ENCODE data around the gene PTPRJ.
"Not testable (repeated sequence)": the region's sequence is repeated elsewhere in the genome, so short reads cannot be mapped to it uniquely, and the experiment has no call there.

PTPRJ gene

GRCh38 chr11:47980088-47980906, at the start of gene PTPRJ:
Gene PTPRJ (plus strand): TSS chr11:47980559. CDS start chr11:47980913, 354 bp downstream.
- DNase-seq: peak; percentile 47

DNA sequence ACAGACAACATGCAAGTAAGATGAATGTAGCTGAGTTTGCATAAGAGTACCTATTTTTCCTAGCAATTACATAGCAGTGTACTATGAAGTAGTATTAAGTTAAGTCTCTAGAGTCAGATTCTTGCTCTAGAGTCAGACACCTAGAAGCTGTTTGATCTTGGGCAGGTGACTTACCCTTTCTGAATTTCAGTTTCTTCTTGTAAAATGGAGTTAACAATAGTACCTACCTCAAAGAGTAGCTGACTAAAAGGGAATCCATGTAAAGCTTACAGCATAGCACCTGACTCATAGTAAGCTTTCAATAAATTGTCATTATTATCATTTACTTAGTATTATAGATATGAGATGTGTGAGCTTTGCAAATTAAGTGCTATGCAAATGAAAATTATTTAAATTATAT, 47.8 kb upstream of the PTPRJ start:
- no peak for DNase-seq

GRCh38 chr11:47933797-47934196, 46.6 kb upstream of the PTPRJ start:
- DNase-seq: not testable (repeated sequence)

DNA sequence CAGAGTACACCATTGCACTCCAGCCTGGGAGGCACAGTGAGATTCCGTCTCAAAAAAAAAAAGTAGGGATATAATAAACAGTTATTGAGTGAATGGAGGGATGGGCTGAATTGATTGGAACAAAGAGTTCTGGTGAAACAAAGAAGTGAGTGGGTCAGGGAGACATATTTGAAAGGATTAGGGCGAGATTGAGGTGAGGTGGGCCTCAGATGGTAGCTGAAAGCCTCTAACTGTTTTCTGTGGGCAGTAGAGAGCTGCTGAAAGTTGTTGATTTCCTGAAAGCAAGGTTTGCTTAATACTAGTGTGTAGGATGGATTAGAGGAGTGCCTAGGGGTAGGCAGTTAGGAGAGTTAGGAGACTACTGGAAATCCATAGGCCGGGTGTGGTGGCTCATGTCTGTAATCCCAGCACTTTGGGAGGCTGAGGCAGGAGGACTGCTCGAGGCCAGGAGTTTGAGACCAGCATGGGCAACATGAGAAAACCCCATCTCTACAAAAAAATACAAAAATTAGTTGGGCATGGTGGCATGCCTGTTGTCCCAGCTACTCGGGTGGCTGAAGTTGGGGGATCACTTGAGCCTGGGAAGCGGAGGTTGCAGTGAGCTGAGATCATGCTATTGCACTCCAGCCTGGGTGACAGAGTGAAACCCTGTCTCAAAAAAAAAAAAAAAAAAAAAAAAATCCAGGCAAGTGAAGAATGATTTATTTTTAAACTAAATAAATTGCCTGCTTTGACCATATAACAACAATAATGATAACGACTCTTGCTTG, 41.4 kb upstream of the PTPRJ start:
- no peak for DNase-seq

GRCh38 chr11:47940904-47941649, 39.3 kb upstream of the PTPRJ start:
- DNase-seq: no peak

DNA sequence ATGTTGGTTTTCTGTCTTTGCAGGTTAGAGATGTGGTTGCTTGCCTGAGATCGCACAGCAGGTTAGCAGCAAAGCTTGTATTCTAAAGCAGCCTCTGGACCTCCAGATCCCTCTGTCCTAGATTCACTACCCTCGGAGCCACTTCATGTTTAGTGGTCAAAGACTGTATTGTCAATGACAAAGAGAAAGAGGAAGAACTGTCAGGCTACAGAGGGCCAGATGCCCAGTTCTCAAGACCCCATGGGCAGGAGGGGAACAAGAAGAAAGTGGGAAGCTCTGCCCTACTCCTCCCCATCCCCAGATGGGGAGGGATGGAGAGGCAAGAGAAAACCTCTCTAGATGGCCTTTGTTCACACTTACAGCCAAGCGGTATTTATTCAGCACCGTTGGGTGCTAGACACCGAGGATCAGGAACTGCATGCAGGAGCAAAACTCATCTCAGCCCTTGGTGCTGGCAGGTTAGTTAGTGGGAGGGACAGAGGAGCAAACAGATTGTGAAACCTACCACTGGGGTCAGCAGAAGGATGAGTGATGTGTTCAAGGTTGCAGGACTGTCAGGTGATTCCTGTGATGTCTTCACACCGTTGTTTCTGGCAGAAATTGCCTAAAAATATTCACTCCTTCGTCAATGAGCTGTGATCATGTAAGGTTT, 38.3 kb upstream of the PTPRJ start:
- DNase-seq: no peak

DNA sequence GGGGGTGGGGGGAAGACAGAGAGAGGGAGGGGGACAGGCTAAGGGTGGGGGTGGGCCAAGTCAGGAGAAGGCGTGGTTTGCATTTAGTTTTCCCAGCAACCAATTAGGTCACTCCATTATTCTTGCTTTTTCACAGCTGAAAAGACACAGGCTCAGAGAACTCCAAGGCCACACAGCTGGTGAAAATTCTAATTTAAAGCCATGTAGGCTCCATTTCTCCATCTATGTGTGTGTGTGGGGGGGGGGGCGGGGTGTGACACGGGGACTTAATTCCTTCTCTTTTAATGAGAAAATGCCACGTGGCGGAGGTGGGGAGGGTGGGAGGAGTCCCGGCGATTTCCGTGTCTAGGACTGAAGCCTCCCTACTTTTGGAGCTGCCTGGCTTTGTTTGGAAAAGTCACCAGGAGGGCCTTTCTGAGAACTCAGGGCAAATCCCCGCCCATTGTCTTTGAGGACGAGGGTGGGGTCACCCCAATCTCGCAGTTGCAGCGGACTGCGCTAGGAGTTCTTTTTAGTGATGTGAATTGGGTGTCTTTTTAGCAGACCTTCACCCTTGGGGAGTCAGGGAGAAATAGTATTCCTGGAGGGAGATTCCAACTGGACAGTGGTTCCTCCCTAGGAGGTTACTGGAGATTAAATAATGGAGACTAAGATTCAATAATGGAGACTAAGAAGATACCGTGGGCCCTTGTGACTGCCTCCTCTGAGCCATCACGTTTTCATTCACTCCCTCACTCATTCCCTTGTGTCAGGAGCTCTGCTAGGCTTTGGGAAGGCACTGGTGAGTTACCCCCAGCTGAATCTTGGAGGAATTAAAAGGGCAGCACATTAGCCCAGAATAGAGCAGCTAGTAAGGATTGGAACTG, 36.4 kb upstream of the PTPRJ start:
- DNase-seq: no peak

DNA sequence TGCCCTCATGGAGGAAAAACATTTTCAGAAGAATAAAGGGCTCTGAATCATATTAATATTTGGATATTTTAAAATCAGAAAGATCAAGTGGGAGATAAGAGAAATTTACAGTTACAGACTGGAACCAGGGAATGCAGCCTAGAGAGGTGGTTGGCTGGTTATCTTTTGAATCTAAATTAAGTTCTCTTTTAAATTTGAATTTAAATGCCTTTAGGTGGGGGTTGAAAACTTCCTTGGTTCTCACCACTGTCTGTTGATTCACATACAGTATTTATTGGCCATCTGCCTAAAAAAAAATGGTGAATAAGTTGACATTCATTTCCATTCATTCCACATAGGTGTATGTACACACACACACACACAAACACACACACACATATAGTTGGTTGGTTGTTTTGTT, 35.7 kb upstream of the PTPRJ start:
- DNase-seq: no peak

DNA sequence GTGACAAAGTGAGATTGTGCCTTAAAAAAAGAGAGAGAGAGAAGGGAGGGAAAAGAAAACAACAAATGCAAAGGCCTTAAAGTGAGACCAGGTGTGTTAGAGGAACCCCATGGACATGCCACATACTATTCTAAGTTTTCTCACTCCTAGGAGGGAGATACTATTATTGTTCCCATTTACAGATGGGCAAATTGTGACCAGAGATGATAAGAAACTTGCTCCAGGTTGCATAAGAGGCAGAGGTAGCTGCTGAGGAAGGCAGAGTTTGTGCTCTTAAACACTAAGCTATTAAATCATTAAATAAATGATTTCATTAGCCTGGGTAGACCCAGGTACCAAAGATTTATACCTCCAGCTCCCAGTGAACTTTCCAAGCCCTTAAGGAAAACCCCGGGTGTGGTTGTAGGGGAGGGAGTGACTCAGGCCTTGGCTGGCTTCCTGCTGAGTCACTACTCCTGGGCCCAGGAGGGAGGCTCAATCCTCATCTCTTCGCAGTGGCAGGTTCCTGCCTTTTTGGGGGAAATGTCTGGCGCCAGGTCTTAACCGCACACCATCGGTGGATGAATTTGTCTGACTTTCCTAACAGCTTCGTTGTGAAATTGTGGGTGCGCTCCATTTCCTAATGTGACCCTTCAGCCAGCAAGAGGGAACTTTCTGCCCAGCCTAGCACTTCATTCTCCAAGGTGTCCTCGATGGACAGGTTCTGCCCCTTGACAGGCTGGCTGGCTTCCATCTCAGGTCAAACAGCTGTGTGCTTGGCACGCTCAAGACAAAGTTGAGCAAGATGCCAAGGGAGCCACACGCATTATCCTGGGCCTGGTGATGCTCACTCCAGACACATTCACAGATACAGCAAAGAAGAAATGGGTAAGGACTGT, 33.4 kb upstream of the PTPRJ start:
- no peak for DNase-seq

- no peak for DNase-seq
These were observed 32.2 kb upstream of the PTPRJ start for GRCh38 chr11:47948137-47948536.

DNA sequence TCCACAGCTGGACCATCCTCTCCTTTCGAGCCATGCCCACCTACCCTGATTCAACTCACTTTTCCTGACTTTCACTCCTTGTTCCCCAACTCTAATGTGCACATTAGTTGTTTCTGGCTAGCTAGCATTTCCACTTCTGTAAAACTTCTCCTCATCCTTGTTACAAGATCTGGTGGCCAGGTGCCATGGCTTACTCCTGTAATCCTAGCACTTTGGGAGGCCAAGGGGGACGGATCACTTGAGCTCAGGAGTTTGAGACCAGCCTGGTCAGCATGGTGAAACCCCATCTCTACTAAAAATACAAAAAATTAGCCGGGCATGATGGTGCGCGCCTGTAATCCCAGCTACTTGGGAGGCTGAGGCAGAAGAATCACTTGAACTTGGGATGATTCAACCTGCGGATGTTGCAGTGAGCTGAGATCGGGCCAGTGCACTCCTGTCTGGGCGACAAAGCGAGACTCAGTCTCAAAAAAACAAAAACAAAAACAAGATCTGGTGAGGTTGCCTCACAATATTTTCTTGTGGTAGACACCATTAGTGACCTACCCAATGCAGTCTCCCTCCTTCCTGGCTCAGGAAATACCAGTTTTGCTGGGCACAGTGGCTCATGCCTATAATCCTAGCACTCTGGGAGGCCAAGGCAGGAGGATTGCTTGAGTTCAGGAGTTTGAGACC, 31.2 kb upstream of the PTPRJ start:
- not testable (repeated sequence) for DNase-seq

GRCh38 chr11:47950396-47950795, 30.0 kb upstream of the PTPRJ start:
- DNase-seq: peak; percentile 14

- DNase-seq: not testable (repeated sequence)
These were observed 28.9 kb upstream of the PTPRJ start for GRCh38 chr11:47951504-47951903.

DNA sequence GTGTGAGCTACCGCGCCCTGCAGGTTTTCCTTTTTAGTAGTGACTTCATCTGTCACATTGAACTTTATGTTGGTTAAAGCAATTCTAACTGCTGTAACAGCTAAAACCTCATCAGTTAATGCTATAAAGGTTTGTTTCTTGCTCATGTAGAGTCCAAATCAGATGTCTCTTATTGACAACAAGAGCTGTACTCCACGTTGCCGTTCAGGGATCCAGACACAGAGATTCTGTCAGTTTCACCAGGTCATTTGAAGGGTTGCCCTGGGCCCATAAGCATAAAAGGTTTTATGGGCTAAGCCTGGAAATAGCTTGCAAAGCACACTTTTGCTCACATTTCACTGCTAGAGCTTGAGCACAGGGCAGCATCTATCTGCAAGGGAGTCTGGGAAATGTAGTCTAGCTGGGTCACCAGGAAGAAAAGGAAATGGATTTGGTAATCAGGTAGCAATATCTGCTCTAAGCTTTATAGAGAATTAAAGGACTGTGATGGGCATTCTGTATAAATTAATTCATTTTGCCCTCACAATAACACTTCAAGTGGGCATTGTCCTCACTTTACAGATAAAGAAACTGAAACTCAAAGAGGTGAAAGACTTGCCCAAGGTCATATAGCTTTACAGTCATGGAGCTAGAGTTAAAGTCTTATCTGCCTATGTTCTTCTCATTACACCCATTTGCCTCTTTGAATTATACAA, 25.2 kb upstream of the PTPRJ start:
- no peak for DNase-seq

DNA sequence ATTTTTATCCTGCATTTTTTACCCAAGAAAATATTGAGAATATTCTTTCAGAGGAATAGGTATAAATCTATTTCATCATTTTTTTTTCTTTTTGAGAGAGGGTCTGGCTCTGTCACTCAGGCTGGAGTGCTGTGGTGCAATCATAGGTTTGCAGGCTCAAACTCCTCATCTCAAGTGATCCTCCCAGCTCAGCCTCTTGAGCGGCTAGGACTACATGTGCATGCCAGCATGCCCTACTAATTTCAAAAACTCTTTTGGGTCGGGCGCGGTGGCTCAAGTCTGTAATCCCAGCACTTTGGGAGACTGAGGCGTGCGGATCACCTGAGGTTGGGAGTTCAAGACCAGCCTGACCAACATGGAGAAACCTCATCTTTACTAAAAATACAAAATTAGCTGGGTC, 20.3 kb upstream of the PTPRJ start:
- no peak for DNase-seq

DNA sequence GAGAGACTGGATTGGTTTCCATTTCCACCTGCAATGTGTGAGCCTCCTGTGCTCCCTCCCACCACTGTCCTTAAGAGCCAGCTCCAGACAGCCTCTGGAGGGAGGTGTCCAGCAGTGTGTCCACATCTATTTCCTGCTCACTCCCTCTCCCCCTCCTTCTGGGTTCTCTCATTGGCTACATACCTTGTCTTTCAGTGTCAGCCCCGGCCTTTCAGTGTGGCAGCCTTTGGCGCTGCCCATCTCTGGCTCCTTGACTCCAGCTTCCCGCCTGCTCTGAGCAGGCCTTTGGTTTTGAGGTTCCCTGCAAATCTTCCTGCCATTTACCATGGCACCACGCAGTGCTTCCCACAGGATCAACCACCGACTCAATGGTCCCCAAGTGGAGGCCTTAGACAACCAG, 19.0 kb upstream of the PTPRJ start:
- no peak for DNase-seq

- DNase-seq: no peak
These were observed 15.8 kb upstream of the PTPRJ start for GRCh38 chr11:47964546-47964945.

- no peak for DNase-seq
These were observed 12.5 kb upstream of the PTPRJ start for GRCh38 chr11:47967577-47968525.

Measured in activated effector memory CD4-positive, alpha-beta T cell treated with Interleukin-2 at 50 U/mL for 16 hours (primary cell).